WERI-Rb-1 (cell line): Measurements from ENCODE around the gene NDE1.
"Not testable (repeated sequence)": the region's sequence is repeated elsewhere in the genome, so short reads cannot be mapped to it uniquely, and the experiment has no call there.

Experiments
- DNase-seq: peaks from one replicate; pipeline ENCODE4 v3.0.0-alpha.2; 2020
- H3K27ac ChIP-seq: fragments of 250-450 bp; sonication (Bioruptor Pico); 2 replicates; pipeline ENCODE4 v1.5.1; 2020; ENCODE audit warnings: mild to moderate bottlenecking, moderate library complexity
- H3K27me3 ChIP-seq: fragments of 250-450 bp; sonication (Bioruptor Pico); 2 replicates; pipeline ENCODE4 v1.5.1; 2021; ENCODE audit warnings: mild to moderate bottlenecking, low read depth, moderate library complexity; ENCODE audit not compliant: insufficient read depth, severe bottlenecking
- H3K36me3 ChIP-seq: fragments of 250-450 bp; sonication (Bioruptor Pico); 2 replicates; pipeline ENCODE4 v1.5.1; 2020; ENCODE audit warnings: mild to moderate bottlenecking, moderate library complexity
- H3K4me3 ChIP-seq: 2 replicates; pipeline ENCODE4 v1.5.1; 2011; ENCODE audit warnings: low read depth, mild to moderate bottlenecking, control low read depth, low read length
- H3K9me3 ChIP-seq: fragments of 250-450 bp; sonication (Bioruptor Pico); 2 replicates; pipeline ENCODE4 v1.5.1; 2021; ENCODE audit warnings: mild to moderate bottlenecking, moderate library complexity; ENCODE audit not compliant: severe bottlenecking
- TF ChIP-seq, protein P1 (sequence below): IDR thresholded peaks from 2 replicates; pipeline ENCODE4 v1.5.1; 2011; ENCODE audit warnings: low read depth, mild to moderate bottlenecking, control low read depth, inconsistent platforms, low read length

NDE1 gene

DNA sequence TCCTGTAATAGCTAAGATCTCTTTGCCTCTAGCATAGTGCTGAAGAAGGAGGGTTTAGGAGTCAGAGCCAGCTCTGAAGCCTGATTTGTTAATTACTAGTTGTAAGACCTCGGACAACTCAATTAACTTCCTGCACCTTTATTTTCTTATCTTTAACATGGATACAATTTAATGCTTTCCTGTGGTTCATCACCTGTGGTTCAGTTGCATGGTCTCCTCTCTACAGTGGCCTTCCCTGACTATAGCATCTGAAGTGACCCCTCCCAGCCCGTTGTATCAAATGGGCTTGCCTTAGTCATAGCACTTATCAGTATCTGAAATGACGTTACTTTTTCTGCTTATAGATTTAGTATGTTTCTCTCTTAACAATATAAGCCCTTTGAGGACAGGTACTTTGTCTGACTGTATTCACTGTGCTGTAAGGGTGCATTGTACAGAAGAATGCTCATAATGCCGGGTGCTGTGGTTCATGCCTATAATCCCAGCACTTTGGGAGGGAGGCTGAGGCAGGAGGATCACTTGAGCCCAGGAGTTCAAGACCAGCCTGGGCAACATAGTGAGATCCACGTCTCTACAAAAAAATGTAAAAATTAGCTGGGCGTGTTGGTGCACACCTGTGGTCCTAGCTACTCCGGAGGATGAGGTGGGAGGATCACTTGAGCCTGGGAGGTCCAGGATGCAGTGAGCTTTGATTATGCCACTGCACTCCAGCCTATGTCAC is 2.6 kb upstream of the NDE1 start:
- DNase-seq: no peak
- H3K27ac ChIP-seq: no peak overlapping the region
- no peaks in the 10 kb centered on the region for H3K9me3 ChIP-seq
- no peak overlapping the region for H3K4me3 ChIP-seq
- TF ChIP-seq, protein P1, sequence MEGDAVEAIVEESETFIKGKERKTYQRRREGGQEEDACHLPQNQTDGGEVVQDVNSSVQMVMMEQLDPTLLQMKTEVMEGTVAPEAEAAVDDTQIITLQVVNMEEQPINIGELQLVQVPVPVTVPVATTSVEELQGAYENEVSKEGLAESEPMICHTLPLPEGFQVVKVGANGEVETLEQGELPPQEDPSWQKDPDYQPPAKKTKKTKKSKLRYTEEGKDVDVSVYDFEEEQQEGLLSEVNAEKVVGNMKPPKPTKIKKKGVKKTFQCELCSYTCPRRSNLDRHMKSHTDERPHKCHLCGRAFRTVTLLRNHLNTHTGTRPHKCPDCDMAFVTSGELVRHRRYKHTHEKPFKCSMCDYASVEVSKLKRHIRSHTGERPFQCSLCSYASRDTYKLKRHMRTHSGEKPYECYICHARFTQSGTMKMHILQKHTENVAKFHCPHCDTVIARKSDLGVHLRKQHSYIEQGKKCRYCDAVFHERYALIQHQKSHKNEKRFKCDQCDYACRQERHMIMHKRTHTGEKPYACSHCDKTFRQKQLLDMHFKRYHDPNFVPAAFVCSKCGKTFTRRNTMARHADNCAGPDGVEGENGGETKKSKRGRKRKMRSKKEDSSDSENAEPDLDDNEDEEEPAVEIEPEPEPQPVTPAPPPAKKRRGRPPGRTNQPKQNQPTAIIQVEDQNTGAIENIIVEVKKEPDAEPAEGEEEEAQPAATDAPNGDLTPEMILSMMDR: no peak
- H3K27me3 ChIP-seq: no peaks in the 10 kb centered on the region
- peaks cover 7% of the 10 kb centered on the region for H3K36me3 ChIP-seq

DNA sequence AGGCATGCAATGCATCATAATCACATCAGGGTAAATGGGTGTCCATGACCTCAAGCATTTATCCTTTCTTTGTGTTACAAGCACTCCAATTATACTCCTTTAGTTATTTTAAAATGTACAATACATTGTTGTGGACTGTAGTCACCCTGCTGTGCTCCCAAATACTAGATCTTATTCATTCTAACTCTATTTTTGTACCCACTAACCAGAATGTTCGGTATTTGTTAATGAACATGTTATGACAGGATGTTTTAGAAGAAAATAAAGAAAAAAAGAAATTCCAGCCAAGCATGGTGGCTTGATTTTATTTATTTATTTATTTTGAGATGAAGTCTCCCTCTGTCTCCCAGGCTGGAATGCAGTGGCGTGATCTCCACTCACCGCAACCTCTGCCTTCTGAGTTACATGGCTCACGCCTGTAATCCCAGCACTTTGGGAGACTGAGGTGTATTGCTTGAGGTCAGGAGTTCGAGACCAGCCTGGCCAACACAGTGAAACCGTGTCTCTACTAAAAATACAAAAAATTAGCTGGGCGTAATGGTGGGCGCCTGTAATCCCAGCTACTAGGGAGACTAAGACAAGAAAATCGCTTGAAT is 1.8 kb upstream of the NDE1 start:
- Histone ChIP-seq H3K36me3 (peaks cover 12% of the 10 kb centered on the region), H3K4me3 (no peak overlapping the region), H3K9me3 (no peaks in the 10 kb centered on the region), H3K27ac (no peak overlapping the region), H3K27me3 (no peaks in the 10 kb centered on the region)
- DNase-seq: no peak
- TF ChIP-seq, protein P1: no peak

- not testable (repeated sequence) for H3K27ac ChIP-seq, H3K9me3 ChIP-seq, DNase-seq, H3K27me3 ChIP-seq
- peak overlapping the region; percentile 53 for H3K4me3 ChIP-seq
- H3K36me3 ChIP-seq: peaks cover 12% of the 10 kb centered on the region
These were observed 734 bp upstream of the NDE1 start for GRCh38 chr16:15649311-15649710.

GRCh38 chr16:15649727-15650018 is 372 bp upstream of the NDE1 start:
- DNase-seq: no peak
- Histone ChIP-seq H3K36me3 (peaks cover 12% of the 10 kb centered on the region), H3K27me3 (no peaks in the 10 kb centered on the region), H3K9me3 (no peaks in the 10 kb centered on the region), H3K4me3 (peak overlapping the region; percentile 53), H3K27ac (no peak overlapping the region; the same call in 1 of the 2 replicates)
- TF ChIP-seq, protein P1: no peak

- Histone ChIP-seq H3K4me3 (peak overlapping the region; percentile 87), H3K27ac (no peak overlapping the region; the same call in 1 of the 2 replicates), H3K27me3 (no peaks in the 10 kb centered on the region), H3K36me3 (peaks cover 12% of the 10 kb centered on the region), H3K9me3 (no peaks in the 10 kb centered on the region)
- TF ChIP-seq, protein P1: no peak
- DNase-seq: no peak
These were observed 690 bp downstream of the NDE1 start for GRCh38 chr16:15650698-15651171.

- no peak for DNase-seq
- TF ChIP-seq, protein P1: no peak
- H3K27me3 ChIP-seq: no peaks in the 10 kb centered on the region
- H3K9me3 ChIP-seq: no peaks in the 10 kb centered on the region
- no peak overlapping the region for H3K4me3 ChIP-seq
- H3K36me3 ChIP-seq: peaks cover 12% of the 10 kb centered on the region
- no peak overlapping the region for H3K27ac ChIP-seq
These were observed 2.4 kb downstream of the NDE1 start for GRCh38 chr16:15652293-15653001.
